Measurements from ENCODE around the gene UPK3A.
A peak's percentile ranks its signal among the peaks of the same experiment; 100 is the strongest.

The UPK3A gene

GRCh38 chr22:45295492-45295891 lies 10.7 kb downstream of the UPK3A start:
- Histone ChIP-seq H3K36me3 (ENCODE audit: control insufficient read depth, insufficient read depth, low read length) (no peaks in the 10 kb centered on the region), H3K4me1 (ENCODE audit: control insufficient read depth, insufficient read depth, low read length) (peaks cover 1% of the 10 kb centered on the region), H3K9me3 (ENCODE audit: control insufficient read depth, low read length) (no peaks in the 10 kb centered on the region), H3K4me3 (ENCODE audit: insufficient read depth, low read depth, low read length) (no peak overlapping the region), H3K27ac (ENCODE audit: insufficient read depth, low read depth, low read length, poor library complexity, severe bottlenecking) (no peak overlapping the region), H3K27me3 (ENCODE audit: control insufficient read depth, insufficient read depth, low read length, poor library complexity, severe bottlenecking) (no peaks in the 10 kb centered on the region)
- 92% methylated on average over 9 of the region's 9 CpGs for WGBS, 2 experiments

- Histone ChIP-seq H3K9me3 (ENCODE audit: control insufficient read depth, low read length) (no peaks in the 10 kb centered on the region), H3K4me1 (ENCODE audit: control insufficient read depth, insufficient read depth, low read length) (no peaks in the 10 kb centered on the region), H3K36me3 (ENCODE audit: control insufficient read depth, insufficient read depth, low read length) (no peaks in the 10 kb centered on the region), H3K27me3 (ENCODE audit: control insufficient read depth, insufficient read depth, low read length, poor library complexity, severe bottlenecking) (no peaks in the 10 kb centered on the region), H3K4me3 (ENCODE audit: insufficient read depth, low read depth, low read length) (no peak overlapping the region), H3K27ac (ENCODE audit: insufficient read depth, low read depth, low read length, poor library complexity, severe bottlenecking) (no peak overlapping the region)
- WGBS, 2 experiments: 90 to 93% methylated on average over 13 of the region's 13 CpGs
Measured at GRCh38 chr22:45296628-45297297, 12.0 kb downstream of the UPK3A start.

- H3K9me3 ChIP-seq (ENCODE audit: control insufficient read depth, low read length): no peaks in the 10 kb centered on the region
- 79 to 80% methylated on average over 15 of the region's 15 CpGs for WGBS, 2 experiments
- no peak overlapping the region for H3K27ac ChIP-seq (ENCODE audit: insufficient read depth, low read depth, low read length, poor library complexity, severe bottlenecking)
- no peaks in the 10 kb centered on the region for H3K4me1 ChIP-seq (ENCODE audit: control insufficient read depth, insufficient read depth, low read length)
- no peaks in the 10 kb centered on the region for H3K36me3 ChIP-seq (ENCODE audit: control insufficient read depth, insufficient read depth, low read length)
- H3K4me3 ChIP-seq (ENCODE audit: insufficient read depth, low read depth, low read length): no peak overlapping the region
- H3K27me3 ChIP-seq (ENCODE audit: control insufficient read depth, insufficient read depth, low read length, poor library complexity, severe bottlenecking): no peaks in the 10 kb centered on the region
Measured at GRCh38 chr22:45298934-45299505, 14.3 kb downstream of the UPK3A start.

DNA sequence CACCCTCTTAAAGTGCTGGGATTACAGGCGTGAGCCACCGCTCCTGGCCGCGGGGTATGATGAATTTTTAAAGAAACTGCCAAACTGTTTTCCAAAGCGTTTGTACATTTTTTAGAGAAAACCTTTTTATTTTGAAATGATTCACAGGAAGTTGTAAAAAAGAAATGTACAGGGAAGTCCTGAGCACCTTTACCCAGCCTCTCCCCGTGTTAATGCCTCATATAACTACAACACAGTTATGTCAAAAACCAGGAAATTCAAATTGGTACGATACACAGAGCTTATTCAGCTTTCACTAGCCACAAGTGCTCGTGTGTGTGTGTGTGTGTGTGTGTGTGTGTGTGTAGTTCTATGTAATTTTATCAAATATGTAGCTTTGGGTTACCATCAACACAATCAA lies 18.0 kb downstream of the UPK3A start:
- no peaks in the 10 kb centered on the region for H3K4me1 ChIP-seq (ENCODE audit: control insufficient read depth, insufficient read depth, low read length)
- no peak overlapping the region for H3K4me3 ChIP-seq (ENCODE audit: insufficient read depth, low read depth, low read length)
- H3K36me3 ChIP-seq (ENCODE audit: control insufficient read depth, insufficient read depth, low read length): no peaks in the 10 kb centered on the region
- WGBS, 2 experiments: 93 to 97% methylated on average over 6 to 7 of the region's 8 CpGs
- H3K27me3 ChIP-seq (ENCODE audit: control insufficient read depth, insufficient read depth, low read length, poor library complexity, severe bottlenecking): no peaks in the 10 kb centered on the region
- H3K27ac ChIP-seq (ENCODE audit: insufficient read depth, low read depth, low read length, poor library complexity, severe bottlenecking): no peak overlapping the region
- no peaks in the 10 kb centered on the region for H3K9me3 ChIP-seq (ENCODE audit: control insufficient read depth, low read length)

GRCh38 chr22:45303181-45303580 lies 18.4 kb downstream of the UPK3A start:
- no peaks in the 10 kb centered on the region for H3K27me3 ChIP-seq (ENCODE audit: control insufficient read depth, insufficient read depth, low read length, poor library complexity, severe bottlenecking)
- no peaks in the 10 kb centered on the region for H3K9me3 ChIP-seq (ENCODE audit: control insufficient read depth, low read length)
- H3K4me1 ChIP-seq (ENCODE audit: control insufficient read depth, insufficient read depth, low read length): no peaks in the 10 kb centered on the region
- no peaks in the 10 kb centered on the region for H3K36me3 ChIP-seq (ENCODE audit: control insufficient read depth, insufficient read depth, low read length)
- WGBS, 2 experiments: 89 to 92% methylated on average over 7 of the region's 7 CpGs
- H3K4me3 ChIP-seq (ENCODE audit: insufficient read depth, low read depth, low read length): no peak overlapping the region
- H3K27ac ChIP-seq (ENCODE audit: insufficient read depth, low read depth, low read length, poor library complexity, severe bottlenecking): no peak overlapping the region

- Histone ChIP-seq H3K4me1 (ENCODE audit: control insufficient read depth, insufficient read depth, low read length) (no peaks in the 10 kb centered on the region), H3K27ac (ENCODE audit: insufficient read depth, low read depth, low read length, poor library complexity, severe bottlenecking) (no peak overlapping the region), H3K27me3 (ENCODE audit: control insufficient read depth, insufficient read depth, low read length, poor library complexity, severe bottlenecking) (no peaks in the 10 kb centered on the region), H3K9me3 (ENCODE audit: control insufficient read depth, low read length) (no peaks in the 10 kb centered on the region), H3K4me3 (ENCODE audit: insufficient read depth, low read depth, low read length) (no peak overlapping the region), H3K36me3 (ENCODE audit: control insufficient read depth, insufficient read depth, low read length) (no peaks in the 10 kb centered on the region)
- 91 to 93% methylated on average over 6 of the region's 6 CpGs for WGBS, 2 experiments
Measured at GRCh38 chr22:45304971-45305370, 20.2 kb downstream of the UPK3A start.

DNA sequence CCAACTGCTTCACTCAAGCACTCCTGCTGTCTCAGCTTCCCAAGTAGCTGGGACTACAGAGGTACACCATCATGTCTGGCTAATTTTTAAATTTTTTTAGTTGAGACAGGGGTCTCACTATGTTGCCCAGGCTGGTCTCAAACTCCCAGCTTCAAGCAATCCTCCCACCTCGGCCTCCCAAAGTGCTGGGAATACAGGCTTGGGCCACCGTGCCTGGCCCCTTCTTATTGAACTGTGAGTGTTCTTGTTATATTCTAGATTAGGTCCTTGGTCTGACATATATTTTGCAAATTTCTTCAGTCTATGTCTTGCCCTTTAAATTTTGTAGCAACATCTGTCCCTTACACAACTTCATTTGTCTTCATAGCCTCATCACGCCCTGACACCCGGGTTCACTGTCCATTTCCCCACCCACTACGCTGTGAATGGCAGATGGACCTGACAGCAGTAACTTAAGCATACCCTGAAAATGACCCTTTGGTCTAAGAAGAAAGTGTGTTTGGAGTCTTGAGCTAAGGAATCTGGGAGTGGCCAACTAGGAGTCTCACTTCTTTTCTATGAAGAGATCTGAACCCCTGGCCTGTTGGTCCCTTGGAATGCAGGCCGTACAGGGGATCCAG lies 20.8 kb downstream of the UPK3A start:
- H3K27ac ChIP-seq (ENCODE audit: insufficient read depth, low read depth, low read length, poor library complexity, severe bottlenecking): no peak overlapping the region
- H3K4me1 ChIP-seq (ENCODE audit: control insufficient read depth, insufficient read depth, low read length): peaks cover under 1% of the 10 kb centered on the region
- H3K27me3 ChIP-seq (ENCODE audit: control insufficient read depth, insufficient read depth, low read length, poor library complexity, severe bottlenecking): peaks cover 2% of the 10 kb centered on the region
- no peaks in the 10 kb centered on the region for H3K36me3 ChIP-seq (ENCODE audit: control insufficient read depth, insufficient read depth, low read length)
- H3K4me3 ChIP-seq (ENCODE audit: insufficient read depth, low read depth, low read length): no peak overlapping the region
- no peaks in the 10 kb centered on the region for H3K9me3 ChIP-seq (ENCODE audit: control insufficient read depth, low read length)
- WGBS, 2 experiments: 86 to 88% methylated on average over 6 of the region's 6 CpGs

GRCh38 chr22:45306139-45306538 lies 21.4 kb downstream of the UPK3A start:
- 93 to 94% methylated on average over 9 of the region's 9 CpGs for WGBS, 2 experiments
- peaks cover 7% of the 10 kb centered on the region for H3K4me1 ChIP-seq (ENCODE audit: control insufficient read depth, insufficient read depth, low read length)
- H3K9me3 ChIP-seq (ENCODE audit: control insufficient read depth, low read length): no peaks in the 10 kb centered on the region
- peaks cover 8% of the 10 kb centered on the region for H3K27me3 ChIP-seq (ENCODE audit: control insufficient read depth, insufficient read depth, low read length, poor library complexity, severe bottlenecking)
- no peak overlapping the region for H3K4me3 ChIP-seq (ENCODE audit: insufficient read depth, low read depth, low read length)
- H3K27ac ChIP-seq (ENCODE audit: insufficient read depth, low read depth, low read length, poor library complexity, severe bottlenecking): no peak overlapping the region
- no peaks in the 10 kb centered on the region for H3K36me3 ChIP-seq (ENCODE audit: control insufficient read depth, insufficient read depth, low read length)

- Histone ChIP-seq H3K27ac (ENCODE audit: insufficient read depth, low read depth, low read length, poor library complexity, severe bottlenecking) (no peak overlapping the region), H3K9me3 (ENCODE audit: control insufficient read depth, low read length) (no peaks in the 10 kb centered on the region), H3K4me1 (ENCODE audit: control insufficient read depth, insufficient read depth, low read length) (peaks cover 14% of the 10 kb centered on the region), H3K4me3 (ENCODE audit: insufficient read depth, low read depth, low read length) (no peak overlapping the region), H3K36me3 (ENCODE audit: control insufficient read depth, insufficient read depth, low read length) (no peaks in the 10 kb centered on the region), H3K27me3 (ENCODE audit: control insufficient read depth, insufficient read depth, low read length, poor library complexity, severe bottlenecking) (peaks cover 11% of the 10 kb centered on the region)
- 86 to 87% methylated on average over 5 to 6 of the region's 6 CpGs for WGBS, 2 experiments
Measured at GRCh38 chr22:45308391-45308956, 23.7 kb downstream of the UPK3A start.

DNA sequence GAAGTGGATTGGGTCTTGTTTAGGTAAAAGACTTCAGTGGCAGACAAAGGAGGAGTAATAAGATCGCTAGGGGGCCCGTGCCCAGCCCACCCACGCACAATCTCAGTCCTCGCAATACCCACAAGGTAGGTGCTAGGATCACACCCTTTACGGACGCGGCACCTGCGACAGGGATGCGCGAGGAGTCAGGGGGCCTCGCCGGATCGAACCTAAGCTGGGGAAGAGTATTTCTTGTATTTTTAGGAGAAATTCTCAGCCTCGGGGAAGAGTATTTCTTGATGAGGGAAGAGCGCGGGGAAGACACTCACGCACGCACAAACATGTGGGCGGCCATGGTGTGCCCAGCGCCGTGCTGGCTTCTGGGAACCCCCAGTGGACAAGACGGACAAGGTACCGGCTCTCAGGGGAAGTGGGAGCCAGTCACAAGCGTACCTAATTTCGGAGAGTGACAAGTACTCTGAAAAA lies 24.2 kb downstream of the UPK3A start:
- Histone ChIP-seq H3K4me3 (ENCODE audit: insufficient read depth, low read depth, low read length) (peak overlapping the region; percentile 85), H3K27me3 (ENCODE audit: control insufficient read depth, insufficient read depth, low read length, poor library complexity, severe bottlenecking) (peaks cover 11% of the 10 kb centered on the region), H3K9me3 (ENCODE audit: control insufficient read depth, low read length) (no peaks in the 10 kb centered on the region), H3K27ac (ENCODE audit: insufficient read depth, low read depth, low read length, poor library complexity, severe bottlenecking) (no peak overlapping the region), H3K4me1 (ENCODE audit: control insufficient read depth, insufficient read depth, low read length) (peaks cover 18% of the 10 kb centered on the region), H3K36me3 (ENCODE audit: control insufficient read depth, insufficient read depth, low read length) (no peaks in the 10 kb centered on the region)
- 77 to 80% methylated on average over 25 of the region's 25 CpGs for WGBS, 2 experiments
